Progenitor cell of endocrine pancreas (in vitro differentiated cells): ENCODE data around the gene RETREG1. TPM values are rescaled to one million over a fixed set of nuclear protein-coding genes. Genes with fewer than 3 reads are reported as not detected.

ENCODE experiments used
- DNase-seq: peaks from one replicate; pipeline ENCODE4 v3.0.0; 2021; ENCODE audit warnings: low spot score; ENCODE audit not compliant: unreplicated experiment
- H3K27ac Mint-ChIP-seq: 2 replicates; pipeline ENCODE4 v1.8.0; 2021; ENCODE audit warnings: mild to moderate bottlenecking, moderate library complexity, mixed read lengths
- H3K27me3 Mint-ChIP-seq: 2 replicates; pipeline ENCODE4 v1.8.0; 2021; ENCODE audit warnings: mixed read lengths
- H3K36me3 Mint-ChIP-seq: 2 replicates; pipeline ENCODE4 v1.8.0; 2022; ENCODE audit warnings: mixed read lengths; ENCODE audit not compliant: insufficient read depth
- H3K4me1 Mint-ChIP-seq: 2 replicates; pipeline ENCODE4 v1.8.0; 2021; ENCODE audit warnings: low read depth, mixed read lengths
- H3K4me3 Mint-ChIP-seq: 2 replicates; pipeline ENCODE4 v1.8.0; 2021; ENCODE audit warnings: low read depth, mild to moderate bottlenecking, moderate library complexity, mixed read lengths
- H3K9me3 Mint-ChIP-seq: 2 replicates; pipeline ENCODE4 v1.8.0; 2021; ENCODE audit warnings: low read depth, mixed read lengths
- total RNA-seq: library from RNA; stranded (reverse); gene quantifications from 2 replicates; pipeline ENCODE4 v1.2.1, GENCODE V29; 2021
- TF ChIP-seq, protein P1 (sequence below): fragments of 200-600 bp; sonication (generic); IDR thresholded peaks from one replicate; pipeline ENCODE4 v1.5.0; 2021; ENCODE audit warnings: antibody characterized with exemption, mild to moderate bottlenecking; ENCODE audit not compliant: unreplicated experiment

The RETREG1 gene
- total RNA-seq, 1 donor from 2014 or later = 8.0 TPM

GRCh38 chr5:16536246-16536645, 80.6 kb downstream of the RETREG1 start:
- Mint-ChIP-seq H3K27ac (no peak overlapping the region), H3K4me3 (no peak overlapping the region), H3K36me3 (no peaks in the 10 kb centered on the region), H3K27me3 (peaks cover 78% of the 10 kb centered on the region), H3K4me1 (peaks cover 4% of the 10 kb centered on the region), H3K9me3 (no peaks in the 10 kb centered on the region)
- TF ChIP-seq, protein P1, sequence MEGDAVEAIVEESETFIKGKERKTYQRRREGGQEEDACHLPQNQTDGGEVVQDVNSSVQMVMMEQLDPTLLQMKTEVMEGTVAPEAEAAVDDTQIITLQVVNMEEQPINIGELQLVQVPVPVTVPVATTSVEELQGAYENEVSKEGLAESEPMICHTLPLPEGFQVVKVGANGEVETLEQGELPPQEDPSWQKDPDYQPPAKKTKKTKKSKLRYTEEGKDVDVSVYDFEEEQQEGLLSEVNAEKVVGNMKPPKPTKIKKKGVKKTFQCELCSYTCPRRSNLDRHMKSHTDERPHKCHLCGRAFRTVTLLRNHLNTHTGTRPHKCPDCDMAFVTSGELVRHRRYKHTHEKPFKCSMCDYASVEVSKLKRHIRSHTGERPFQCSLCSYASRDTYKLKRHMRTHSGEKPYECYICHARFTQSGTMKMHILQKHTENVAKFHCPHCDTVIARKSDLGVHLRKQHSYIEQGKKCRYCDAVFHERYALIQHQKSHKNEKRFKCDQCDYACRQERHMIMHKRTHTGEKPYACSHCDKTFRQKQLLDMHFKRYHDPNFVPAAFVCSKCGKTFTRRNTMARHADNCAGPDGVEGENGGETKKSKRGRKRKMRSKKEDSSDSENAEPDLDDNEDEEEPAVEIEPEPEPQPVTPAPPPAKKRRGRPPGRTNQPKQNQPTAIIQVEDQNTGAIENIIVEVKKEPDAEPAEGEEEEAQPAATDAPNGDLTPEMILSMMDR = no peak
- DNase-seq = no peak

DNA sequence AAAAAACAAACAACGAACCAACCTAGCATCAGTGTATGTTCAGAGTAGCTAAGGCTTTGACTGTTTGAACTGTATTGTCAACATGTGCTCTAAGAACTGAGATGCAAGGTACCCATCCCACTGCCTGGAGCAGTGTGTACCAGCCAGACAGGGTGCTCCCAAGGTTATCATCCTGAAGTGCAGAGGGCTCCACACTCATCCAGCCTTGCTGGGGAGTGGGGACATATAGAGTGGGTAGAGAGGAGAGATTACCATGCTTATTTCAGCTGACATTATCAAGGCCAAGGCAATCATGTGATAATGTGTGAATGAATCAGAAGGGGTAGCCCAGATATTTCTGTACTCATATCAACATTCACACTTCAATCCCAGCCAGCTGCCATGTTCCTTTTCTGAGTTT, 82.5 kb downstream of the RETREG1 start:
- H3K36me3 Mint-ChIP-seq = no peaks in the 10 kb centered on the region
- H3K4me1 Mint-ChIP-seq = peaks cover 3% of the 10 kb centered on the region
- no peaks in the 10 kb centered on the region for H3K9me3 Mint-ChIP-seq
- TF ChIP-seq, protein P1 = no peak
- no peak for DNase-seq
- H3K27ac Mint-ChIP-seq = no peak overlapping the region
- H3K4me3 Mint-ChIP-seq = no peak overlapping the region
- H3K27me3 Mint-ChIP-seq = peaks cover 73% of the 10 kb centered on the region

DNA sequence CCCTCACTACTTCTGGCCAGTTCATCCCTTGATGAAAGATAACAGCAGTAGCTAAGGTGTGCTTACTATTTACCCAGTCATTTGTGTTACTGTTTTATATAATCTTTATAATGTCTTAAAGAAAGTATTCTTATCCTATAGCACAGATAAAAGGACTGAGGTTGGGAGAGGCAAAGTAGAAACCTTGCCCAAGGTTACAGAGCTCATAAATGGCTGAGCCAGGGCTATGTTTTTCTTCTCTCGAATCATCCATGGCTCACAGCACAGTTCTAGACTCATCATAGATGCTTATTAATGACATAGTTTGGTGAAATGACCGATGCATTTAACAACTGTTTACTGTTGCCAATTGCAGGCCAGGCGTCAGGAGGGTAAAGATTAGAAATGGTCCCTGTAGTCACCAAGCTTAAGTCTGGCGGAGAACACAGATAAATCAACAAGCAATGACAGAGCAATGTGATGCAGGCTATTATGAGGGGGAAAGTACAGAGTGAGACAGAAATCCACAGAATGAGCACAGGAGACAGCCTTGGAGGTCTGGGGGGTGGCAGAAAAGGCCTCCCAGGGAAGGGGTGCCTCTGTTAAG, 85.6 kb downstream of the RETREG1 start:
- no peaks in the 10 kb centered on the region for H3K9me3 Mint-ChIP-seq
- H3K4me1 Mint-ChIP-seq = peaks cover 3% of the 10 kb centered on the region
- peak overlapping the region; percentile 11 for H3K27ac Mint-ChIP-seq
- peaks cover 59% of the 10 kb centered on the region for H3K27me3 Mint-ChIP-seq
- H3K36me3 Mint-ChIP-seq = no peaks in the 10 kb centered on the region
- TF ChIP-seq, protein P1 = no peak
- DNase-seq = no peak
- no peak overlapping the region for H3K4me3 Mint-ChIP-seq

- no peak for DNase-seq
- Mint-ChIP-seq H3K27ac (no peak overlapping the region), H3K4me3 (no peak overlapping the region), H3K27me3 (peaks cover 54% of the 10 kb centered on the region), H3K4me1 (peaks cover 13% of the 10 kb centered on the region), H3K9me3 (no peaks in the 10 kb centered on the region), H3K36me3 (no peaks in the 10 kb centered on the region)
- TF ChIP-seq, protein P1 = no peak
Observed at GRCh38 chr5:16529306-16529705, 87.5 kb downstream of the RETREG1 start.

DNA sequence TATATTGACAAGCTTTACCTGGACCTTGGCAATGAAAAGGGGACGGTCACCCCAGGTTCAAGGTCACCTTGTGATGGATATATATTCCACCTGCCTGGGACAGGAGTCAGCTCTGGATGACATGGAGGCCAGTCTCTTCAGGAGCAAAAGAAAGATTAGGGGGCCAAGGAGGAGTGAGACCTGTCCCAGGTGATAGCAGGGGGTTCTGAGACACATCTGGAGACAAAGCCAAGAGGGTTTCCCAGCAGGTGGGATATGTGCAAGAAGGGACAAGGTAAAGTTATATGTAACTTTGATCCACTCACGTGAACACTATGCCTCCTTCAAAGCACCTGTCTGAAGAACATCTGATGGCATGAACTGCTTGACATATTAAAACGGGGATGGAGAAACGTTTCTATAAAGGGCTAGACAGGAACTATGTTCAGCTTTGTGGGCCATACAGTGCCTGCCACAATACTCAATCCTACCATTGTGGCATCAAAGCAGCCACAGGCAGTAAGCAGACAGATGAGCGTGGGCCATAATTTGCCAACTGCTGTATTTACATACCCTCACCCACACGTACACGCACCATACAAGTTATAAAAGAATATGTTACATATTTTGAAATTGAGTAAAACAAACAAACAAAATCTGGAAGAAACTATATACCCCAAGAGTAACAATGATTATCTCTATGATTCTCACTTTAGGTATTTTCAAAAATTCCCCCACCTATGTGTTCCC, 88.3 kb downstream of the RETREG1 start:
- Mint-ChIP-seq H3K4me1 (peaks cover 15% of the 10 kb centered on the region), H3K4me3 (no peak overlapping the region), H3K9me3 (no peaks in the 10 kb centered on the region), H3K27me3 (peaks cover 54% of the 10 kb centered on the region), H3K27ac (no peak overlapping the region), H3K36me3 (peaks cover 3% of the 10 kb centered on the region)
- DNase-seq = no peak
- TF ChIP-seq, protein P1 = no peak
